Left renal cortex interstitium (tissue), 4 donors: ENCODE data around the gene RIMBP2. TPM values are rescaled to one million over a fixed set of nuclear protein-coding genes. Genes with fewer than 3 reads are reported as not detected.
"Not testable (repeated sequence)": the region's sequence is repeated elsewhere in the genome, so short reads cannot be mapped to it uniquely, and the experiment has no call there.

Experiments
- DNase-seq, 4 donors: peaks; one replicate each; pipeline ENCODE4 v3.0.0-alpha.2; 2013; ENCODE audit warnings: low read depth in 4 of 4, low spot score in 2 of 4, missing footprints in 1 of 4
- polyA plus RNA-seq, 4 donors: library from polyadenylated mRNA; unstranded; fragments of 120-200 nt; gene quantifications; one replicate each; pipeline ENCODE4 v1.2.1, GENCODE V29; 2013; ENCODE audit not compliant: insufficient read length in 4 of 4

Gene RIMBP2
- polyA plus RNA-seq, 4 donors, result 12.7 to 24.3 (median 16.3) TPM

GRCh38 chr12:130661486-130662255, 54.4 kb downstream of the RIMBP2 start:
- no peak for DNase-seq

GRCh38 chr12:130661059-130661458, 55.0 kb downstream of the RIMBP2 start:
- DNase-seq, result no peak

- DNase-seq, result no peak
These were observed 57.8 kb downstream of the RIMBP2 start for GRCh38 chr12:130658145-130658911.

GRCh38 chr12:130656411-130656810, 59.7 kb downstream of the RIMBP2 start:
- no peak for DNase-seq

GRCh38 chr12:130655881-130656280, 60.2 kb downstream of the RIMBP2 start:
- DNase-seq, result no peak

GRCh38 chr12:130655010-130655409, 61.1 kb downstream of the RIMBP2 start:
- DNase-seq, result no peak

GRCh38 chr12:130651188-130651959, 64.7 kb downstream of the RIMBP2 start:
- DNase-seq, result no peak

- no peak for DNase-seq
These were observed 66.0 kb downstream of the RIMBP2 start for GRCh38 chr12:130650131-130650530.

GRCh38 chr12:130649101-130650045, 66.7 kb downstream of the RIMBP2 start:
- DNase-seq, result no peak

- DNase-seq, result no peak
These were observed 68.3 kb downstream of the RIMBP2 start for GRCh38 chr12:130647814-130648213.

GRCh38 chr12:130646716-130647370, 69.3 kb downstream of the RIMBP2 start:
- no peak for DNase-seq

GRCh38 chr12:130646191-130646590, 69.9 kb downstream of the RIMBP2 start:
- not testable (repeated sequence) for DNase-seq

GRCh38 chr12:130645751-130646150, 70.3 kb downstream of the RIMBP2 start:
- no peak for DNase-seq

- DNase-seq, result no peak
These were observed 71.5 kb downstream of the RIMBP2 start for GRCh38 chr12:130644566-130644965.

- no peak for DNase-seq
These were observed 72.0 kb downstream of the RIMBP2 start for GRCh38 chr12:130644146-130644545.

- no peak for DNase-seq
These were observed 73.2 kb downstream of the RIMBP2 start for GRCh38 chr12:130642856-130643255.

- DNase-seq, result no peak
These were observed 74.4 kb downstream of the RIMBP2 start for GRCh38 chr12:130641533-130642184.

GRCh38 chr12:130640901-130641300, 75.2 kb downstream of the RIMBP2 start:
- no peak for DNase-seq

GRCh38 chr12:130640496-130640895, 75.6 kb downstream of the RIMBP2 start:
- DNase-seq, result no peak
